NCI-H1417 (cell line): ENCODE data around the gene MAP3K10.
"Not testable (repeated sequence)": the region's sequence is repeated elsewhere in the genome, so short reads cannot be mapped to it uniquely, and the experiment has no call there.

Experiments
- DNase-seq, 3 experiments: peaks; one replicate each; lab custom pipeline; 2025; lab: John Stamatoyannopoulos, UW

MAP3K10 gene

DNA sequence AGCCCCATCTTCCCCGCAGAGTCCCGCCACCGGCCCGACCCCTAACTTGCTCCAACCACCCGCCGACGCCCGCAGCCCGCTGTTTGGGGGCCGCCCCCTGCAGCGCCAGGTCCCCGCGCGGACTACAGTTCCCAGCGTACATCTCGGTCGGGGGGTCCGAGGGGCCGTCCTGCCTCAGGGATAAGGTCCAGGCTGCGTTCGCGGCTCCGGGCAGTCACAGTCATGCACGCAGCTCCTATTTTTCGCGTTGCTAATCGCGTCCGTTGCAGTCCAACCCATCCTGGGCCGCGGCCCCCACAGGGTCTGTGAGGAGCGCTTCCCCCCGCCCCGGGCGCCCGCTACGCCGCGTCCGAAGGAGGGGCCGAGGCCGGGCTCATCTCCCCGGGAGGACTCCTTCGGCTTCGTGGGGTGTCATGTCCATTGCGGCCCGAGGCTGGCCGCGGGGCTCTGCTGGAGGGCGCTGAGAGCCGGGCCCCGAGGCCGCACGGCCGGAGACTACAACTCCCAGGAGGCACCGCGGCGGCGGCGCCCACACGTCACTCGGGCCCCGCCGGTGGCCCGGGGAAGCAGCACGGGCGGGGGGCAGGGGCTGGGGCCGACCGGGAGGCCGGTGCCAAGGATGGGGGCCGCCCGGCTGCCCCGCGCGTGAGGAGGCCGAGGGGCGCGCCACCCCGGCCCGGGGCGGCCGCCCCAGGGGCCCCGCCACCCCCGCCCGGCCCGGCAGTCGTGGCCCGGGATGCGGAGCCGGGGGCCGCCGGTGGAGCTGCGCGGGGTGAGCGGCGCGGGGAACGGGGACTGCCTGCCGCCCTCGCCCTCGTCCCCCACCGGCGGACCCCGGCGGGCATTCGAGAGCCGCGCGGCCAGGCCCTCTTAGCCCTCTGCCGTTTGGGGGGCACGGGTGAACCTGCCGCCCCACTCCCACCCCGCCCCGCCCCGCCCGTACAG is at the start of gene MAP3K10:
TSS of gene MAP3K10 (plus strand) at position 536 of the 945 bp plus-strand sequence. CDS start 606 bp downstream, outside the sequence.
- peak; percentile 64 to 69 (median 69) for DNase-seq

DNA sequence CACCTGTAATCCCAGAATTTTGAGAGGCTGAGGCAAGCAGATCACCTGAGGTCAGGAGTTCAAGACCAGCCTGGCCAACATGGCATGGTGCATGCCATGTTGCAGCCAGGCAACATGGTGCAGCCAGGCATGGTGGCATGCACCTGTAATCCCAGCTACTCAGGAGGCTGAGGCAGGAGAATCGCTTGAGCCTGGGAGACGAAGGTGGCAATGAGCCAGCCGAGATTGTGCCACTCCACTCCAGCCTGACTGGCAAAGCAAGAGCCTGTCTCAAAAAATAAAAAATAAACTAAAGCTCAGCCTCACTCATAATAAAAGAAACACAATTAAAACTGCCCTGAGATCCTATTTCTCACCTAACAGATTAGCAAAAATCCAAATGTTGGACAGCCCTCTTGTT is 49.7 kb upstream of the MAP3K10 start:
- DNase-seq = no peak

DNA sequence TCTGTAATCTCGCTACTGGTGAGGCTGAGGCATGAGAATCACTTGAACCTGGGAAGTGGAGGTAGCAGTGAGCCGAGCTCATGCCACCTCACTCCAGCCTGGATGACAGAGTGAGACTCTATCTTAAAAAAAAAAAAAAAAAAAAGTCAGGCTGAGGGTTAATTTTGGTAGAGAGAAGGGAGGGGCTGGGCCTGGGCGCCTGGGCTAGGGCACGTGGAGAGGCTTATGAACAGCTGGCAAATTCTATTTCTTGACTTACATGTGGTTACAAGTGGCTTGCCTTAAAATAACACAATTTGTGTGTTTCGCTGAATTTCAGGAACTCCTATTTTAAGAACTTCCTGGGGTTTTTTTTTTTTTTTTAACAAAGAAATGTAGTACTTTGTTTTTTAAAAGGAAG is 47.6 kb upstream of the MAP3K10 start:
- DNase-seq = no peak

DNA sequence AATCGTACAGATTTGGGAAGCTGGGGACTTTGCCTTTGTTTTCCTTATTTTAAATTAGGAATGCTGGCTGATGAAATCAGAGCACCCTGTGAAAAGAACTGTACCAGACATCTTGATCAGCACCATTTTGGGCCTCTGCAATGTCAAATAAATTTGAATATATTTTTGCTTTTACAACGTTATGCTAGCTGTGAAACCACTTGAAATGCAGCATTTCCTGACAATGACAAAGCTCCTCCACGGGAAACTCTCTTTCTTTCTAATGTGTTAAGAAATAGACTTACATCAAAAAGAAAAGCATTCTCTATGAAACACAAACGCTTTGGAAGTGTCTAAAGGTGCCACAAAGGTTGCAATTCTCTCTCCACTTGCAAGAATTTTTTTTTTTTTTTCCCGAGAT is 47.1 kb upstream of the MAP3K10 start:
- DNase-seq = no peak

DNA sequence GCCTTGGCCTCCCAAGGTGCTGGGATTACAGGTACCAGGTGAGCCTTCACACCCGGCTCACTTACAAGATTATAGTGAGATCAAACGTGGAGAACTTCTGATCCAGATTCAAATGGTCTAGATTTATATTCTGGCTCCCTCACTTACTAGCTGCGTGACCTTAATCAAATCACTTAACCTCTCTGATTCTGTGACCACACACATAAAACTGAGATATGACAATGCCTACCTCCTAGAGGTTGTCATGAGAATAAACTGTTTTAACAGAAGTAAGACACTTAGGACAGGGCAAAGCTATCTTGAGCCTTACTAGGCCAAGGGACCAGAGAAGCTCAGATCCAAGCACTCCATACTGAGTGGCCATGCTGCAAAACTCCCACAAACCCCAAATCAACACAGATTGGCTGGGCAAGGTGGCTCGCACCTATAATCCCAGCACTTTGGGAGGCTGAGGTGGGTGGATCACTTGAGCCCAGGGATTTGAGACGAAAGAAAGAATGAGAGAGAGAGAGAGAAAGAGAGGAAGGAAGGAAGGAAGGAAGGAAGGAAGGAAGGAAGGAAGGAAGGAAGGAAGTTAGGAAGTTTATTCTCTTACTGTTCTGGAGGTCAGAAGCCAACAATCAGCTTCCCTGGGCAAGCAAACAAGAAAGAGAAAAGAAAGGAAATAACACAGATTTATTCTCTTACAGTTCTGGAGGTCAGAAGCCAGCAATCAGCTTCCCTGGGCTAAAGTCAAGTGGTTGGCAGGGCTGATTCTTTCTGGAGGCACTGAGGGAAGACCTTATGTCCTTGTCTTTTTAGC is 46.1 kb upstream of the MAP3K10 start:
- no peak for DNase-seq

DNA sequence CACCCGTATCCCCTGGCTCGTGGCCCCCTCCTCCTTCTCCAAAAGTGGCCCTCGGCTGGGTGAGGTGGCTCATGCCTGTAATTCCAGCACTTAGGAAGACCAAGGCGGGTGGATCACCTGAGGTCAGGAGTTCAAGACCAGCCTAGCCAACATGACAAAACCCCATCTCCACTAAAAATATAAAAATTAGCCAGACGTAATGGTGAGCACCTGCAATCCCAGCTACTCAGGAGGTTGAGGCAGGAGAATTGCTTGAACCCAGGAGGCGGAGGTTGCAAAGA is 45.5 kb upstream of the MAP3K10 start:
- not testable (repeated sequence) for DNase-seq

DNA sequence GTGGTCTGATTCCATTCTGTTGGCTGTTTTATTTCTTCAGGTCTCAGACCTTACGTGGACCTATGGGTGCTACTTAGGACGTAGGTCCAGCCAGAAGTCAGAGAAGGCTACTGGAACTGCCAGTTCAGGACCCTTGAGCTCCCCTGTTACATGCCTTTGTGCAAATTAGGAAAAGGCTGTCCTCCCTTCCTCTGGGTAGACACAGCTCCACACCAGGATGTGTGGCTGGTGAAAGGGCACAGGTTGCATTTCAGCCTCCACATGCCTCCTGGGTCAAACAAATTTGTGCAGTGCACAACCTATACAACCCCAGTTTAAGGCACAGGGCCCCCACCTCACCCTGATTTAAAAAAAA is 43.9 kb upstream of the MAP3K10 start:
- no peak for DNase-seq

DNA sequence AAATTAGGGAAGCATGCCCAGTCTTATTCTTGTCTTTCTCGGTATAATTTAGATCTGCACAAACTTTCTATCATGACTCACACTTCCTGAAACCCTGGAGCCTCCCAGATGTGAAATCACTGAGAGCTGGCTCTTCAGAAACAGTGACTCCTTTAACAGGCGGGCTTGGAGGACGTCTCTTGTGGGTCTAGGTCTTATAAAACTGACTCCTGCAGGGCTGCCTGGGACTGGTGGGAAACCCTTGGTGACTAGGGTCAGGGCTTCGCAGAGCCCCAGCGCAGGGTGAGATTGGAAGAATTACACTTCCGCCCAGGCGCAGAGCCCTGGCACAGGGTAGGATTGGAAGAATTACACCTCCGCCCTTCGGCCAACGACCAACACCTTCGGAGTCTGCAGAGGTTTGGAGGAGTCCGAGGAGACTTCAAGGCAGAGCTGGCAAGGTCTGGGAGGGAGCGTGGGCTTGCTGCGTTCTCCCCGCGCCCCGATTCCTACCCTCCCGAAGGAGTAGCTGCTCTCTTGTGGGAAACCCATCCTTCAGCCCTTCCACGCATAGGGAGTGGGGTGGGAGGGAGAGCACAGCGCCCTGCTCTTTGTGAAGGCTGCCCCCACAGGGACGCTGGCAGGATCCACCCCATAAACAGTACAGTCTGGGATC is 43.4 kb upstream of the MAP3K10 start:
- no peak for DNase-seq

DNA sequence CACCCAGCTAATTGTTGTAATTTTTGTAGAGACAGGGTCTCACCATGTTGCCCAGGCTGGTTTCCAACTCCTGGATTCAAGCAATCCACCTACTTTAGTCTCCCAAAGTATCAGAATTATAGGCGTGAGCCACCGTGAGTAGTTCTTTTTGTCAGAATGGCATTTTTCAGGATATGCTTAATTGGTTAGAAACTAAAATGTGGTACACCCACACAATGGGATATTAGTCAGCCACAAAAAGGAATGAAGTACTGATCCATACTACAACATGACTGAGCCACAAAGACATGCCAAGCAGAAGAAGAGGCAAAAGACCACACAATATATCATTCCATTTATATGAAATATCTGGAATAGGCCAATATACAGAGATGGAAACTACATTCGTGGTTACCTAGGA is 41.7 kb upstream of the MAP3K10 start:
- no peak for DNase-seq

DNA sequence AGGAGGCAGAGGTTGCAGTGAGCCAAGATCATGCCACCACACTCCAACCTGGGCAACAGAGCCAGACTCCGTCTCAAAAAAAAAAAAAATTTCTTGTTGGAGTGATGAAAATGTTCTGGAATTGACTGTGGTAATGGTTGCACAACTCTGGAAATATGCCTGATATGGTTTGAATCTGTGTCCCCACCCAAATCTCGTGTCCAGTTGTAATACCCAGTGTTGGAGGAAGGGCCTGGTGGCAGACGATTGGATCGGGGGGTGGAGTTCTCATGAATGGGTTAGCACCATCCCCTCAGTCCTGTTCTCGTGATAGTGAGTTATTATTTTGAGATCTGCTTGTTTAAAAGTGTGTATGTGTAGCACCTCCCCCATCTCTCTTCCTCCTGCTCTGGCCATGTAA is 41.1 kb upstream of the MAP3K10 start:
- no peak for DNase-seq

DNA sequence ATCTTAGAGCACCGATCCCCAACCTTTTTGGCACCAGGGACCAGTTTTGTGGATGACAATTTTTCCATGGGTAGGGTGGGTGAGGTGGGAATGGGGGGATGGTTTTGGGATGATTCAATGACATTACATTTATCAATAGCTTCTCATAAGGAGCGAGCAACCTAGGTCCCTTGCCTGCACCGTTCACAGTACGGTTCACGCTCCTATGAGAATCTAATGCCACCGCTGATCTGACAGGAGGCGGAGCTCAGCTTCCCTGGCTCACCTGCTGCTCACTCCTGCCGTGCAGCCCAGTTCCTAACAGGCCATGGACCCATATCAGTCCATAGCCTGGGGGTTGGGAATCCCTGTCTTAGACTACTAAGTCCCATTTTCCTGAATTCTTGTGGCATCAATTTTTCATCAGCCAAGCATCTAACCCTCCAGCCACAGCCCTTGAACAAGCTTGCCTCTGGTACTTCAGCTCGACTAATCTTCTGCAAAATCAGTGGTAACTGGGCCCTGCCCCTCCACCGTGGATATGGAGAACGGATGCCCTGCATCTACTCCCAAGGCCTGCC is 37.0 kb upstream of the MAP3K10 start:
- no peak for DNase-seq

DNA sequence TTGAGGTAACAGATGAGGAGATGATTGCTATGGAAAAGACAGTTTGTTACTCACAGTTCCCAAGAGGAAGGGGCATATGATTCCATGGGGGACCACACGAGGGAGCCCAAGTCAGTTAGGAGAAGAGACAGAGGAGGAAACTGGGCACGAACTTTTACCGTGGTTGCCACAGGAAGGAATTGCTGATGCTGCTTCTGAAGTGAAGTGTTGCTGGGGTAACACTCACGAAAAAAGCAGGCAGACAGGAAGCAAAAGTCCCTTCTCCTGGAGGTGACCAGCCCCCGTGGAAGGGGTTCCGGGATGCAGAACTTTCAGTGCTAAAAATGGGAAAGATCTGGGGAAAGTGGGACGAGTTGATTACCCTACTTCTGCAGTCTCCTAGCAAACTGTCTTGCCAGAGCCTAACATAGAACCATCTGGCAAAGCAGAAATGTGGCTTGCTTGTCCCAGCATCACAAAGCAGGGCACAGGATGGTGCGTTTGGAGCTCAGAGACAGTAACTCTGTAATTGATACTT is 35.4 kb upstream of the MAP3K10 start:
- peak in 1 of 3 experiments; percentile 22 for DNase-seq

DNA sequence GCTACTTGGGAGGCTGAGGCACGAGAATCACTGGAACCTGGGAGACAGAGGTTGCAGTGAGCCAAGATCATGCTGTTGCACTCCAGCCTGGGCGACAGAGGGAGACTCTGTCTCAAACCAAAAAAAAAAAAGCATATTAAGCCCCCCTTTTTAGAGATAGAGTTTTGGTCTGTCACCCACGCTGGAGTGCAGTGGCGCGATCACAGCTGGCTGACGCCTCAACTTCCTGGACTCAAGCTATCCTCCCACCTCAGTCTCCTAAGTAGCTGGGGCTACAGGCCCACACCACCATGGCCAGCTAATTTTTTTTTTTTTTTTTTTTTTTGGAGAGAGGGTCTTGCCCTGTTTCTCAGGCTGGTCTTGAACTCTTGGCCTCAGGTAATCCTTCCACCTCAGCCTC is 34.2 kb upstream of the MAP3K10 start:
- DNase-seq = no peak

DNA sequence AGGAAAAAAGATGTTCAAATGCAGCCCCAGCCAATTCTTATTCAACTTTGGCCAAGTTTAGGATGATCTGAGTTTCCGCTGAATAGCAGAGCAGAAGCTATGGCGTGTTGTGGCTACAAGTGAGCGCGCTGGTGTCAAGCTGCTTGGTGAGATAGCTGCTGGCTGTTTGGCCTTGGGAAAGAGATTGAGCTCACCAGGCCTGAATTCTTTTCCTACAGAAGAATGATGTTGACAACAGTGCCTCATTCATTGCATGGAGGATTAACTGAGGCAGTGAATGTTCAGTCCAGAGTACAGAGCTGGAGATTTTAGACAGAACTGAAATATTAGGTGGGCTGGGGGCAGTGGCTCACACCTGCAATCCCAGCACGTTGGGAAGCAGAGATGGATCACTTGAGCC is 31.5 kb upstream of the MAP3K10 start:
- no peak for DNase-seq

DNA sequence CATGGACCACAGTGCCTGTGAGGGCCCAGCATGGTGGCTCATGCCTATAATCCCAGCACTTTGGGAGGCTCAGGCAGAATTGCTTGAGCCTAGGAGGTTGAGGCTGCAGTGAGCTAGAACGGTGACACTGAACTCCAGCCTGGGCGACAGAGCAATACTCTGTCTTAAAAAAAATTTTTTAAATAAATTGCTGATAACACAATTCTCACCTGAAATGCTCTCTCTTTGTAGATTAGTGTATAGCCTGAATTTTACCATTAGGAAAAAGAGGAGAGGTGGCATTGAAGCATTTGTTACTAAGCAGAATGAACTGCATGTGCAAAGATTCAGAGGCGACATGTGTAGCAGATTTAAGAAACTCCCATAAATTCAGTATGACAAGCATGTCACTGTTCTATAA is 29.1 kb upstream of the MAP3K10 start:
- DNase-seq = no peak

DNA sequence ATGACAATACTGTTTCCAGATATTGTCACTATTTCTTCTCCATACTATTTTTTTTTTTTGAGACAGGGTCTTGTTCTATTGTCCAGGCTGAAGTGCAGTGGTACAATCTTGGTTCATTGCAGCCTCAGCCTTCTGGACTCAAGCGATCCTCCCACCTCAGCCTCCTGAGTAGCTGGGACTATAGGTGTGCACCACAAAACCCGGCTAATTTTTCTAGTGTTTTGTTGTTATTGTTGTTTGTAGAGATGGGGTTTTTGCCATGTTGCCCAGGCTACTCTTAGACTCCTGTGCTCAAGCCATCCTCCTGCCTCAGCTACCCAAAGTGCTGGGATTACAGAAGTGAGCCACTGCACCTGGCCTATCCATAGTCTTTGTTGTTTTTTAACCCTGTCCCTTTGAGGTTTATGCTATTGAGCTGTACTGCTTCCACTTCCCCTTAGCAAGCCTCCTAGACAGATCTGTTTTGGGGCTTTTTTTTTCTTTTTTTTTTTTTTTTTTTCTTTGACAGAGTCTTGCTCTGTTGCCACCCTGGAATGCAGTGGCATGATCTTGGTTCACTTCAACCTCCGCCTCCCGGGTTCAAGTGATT is 27.6 kb upstream of the MAP3K10 start:
- no peak for DNase-seq

DNA sequence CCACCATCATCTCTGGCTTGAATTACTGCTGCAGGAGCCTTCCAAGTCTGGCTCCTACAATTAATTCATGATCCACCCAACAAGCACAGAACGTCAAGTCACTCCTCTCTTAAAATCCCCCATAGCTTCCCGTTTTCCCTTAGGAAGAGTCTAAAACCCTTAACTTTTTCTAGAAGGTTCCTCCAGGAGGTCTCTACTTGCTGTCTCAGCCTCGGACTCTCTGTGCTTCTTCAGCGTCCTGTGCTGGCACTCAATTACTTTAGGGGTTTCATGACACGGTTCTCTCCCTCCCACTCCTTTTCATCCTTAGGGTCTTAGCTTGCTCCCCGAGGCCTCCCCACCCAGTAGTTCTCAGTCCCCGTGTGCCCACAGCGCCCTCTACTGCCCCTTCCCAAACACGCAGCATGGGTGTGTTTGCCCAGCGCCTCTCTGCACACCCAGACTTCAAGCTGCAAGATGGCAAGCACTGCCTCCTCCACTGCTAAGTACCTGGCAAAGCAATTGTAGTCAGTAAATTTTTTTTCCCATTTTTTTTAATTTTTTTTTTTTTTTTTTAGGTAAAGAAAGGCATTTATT is 25.8 kb upstream of the MAP3K10 start:
- peak in 2 of 3 experiments; percentile 10 to 13 for DNase-seq

DNA sequence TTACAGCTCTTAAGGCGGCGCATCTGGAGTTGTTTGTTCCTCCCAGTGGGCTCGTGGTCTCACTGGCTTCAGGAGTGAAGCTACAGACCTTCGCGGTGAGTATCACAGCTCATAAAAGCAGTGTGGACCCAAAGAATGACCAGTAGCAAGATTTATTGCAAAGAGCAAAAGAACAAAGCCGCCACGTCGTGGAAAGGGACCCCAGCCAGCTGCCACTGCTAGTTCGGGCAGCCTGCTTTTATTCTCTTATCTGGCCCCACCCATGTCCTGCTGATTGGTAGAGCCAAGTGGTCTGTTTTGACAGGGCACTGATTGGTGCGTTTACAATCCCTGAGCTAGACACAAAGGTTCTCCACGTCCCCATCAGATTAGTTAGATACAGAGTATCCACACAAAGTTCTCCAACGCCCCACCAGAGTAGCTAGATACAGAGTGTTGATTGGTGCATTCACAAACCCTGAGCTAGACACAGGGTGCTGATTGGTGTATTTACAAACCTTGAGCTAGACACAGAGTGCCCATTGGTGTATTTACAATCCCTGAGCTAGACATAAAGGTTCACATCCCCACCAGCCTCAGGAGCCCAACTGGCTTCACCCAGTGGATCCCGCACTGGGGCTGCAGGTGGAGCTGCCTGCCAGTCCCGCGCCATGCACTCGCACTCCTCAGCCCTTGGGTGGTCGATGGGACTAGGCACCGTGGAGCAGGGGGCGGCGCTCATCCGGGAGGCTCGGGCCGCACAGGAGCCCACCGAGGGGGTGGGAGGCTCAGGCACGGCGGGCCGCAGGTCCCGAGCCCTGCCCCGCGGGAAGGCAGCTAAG is 21.5 kb upstream of the MAP3K10 start:
- not testable (repeated sequence) for DNase-seq

DNA sequence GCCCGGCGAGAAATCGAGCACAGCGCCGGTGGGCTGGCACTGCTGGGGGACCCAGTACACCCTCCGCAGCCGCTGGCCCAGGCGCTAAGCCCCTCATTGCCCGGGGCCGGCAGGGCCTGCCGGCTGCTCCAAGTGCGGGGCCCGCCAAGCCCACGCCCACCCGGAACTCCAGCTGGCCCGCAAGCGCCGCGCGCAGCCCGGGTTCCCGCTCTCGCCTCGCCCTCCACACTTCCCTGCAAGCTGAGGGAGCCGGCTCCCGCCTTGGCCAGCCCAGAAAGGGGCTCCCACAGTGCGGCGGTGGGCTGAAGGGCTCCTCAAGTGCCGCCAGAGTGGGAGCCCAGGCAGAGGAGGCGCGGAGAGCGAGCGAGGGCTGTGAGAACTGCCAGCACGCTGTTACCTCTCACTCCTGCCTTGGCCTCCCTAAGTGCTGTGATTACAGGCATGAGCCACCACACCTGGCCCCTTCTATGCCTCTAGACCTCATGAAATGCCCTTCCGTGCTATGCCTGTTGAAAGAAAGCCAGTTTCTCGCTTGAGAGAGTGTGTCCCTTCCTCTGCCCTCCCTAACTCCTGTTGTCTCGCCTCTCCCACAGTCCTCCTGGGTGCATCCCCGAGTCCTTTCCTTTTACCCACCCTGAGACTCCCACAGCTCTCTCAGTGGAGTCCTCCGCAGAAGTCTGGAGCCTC is 20.8 kb upstream of the MAP3K10 start:
- not testable (repeated sequence) for DNase-seq

DNA sequence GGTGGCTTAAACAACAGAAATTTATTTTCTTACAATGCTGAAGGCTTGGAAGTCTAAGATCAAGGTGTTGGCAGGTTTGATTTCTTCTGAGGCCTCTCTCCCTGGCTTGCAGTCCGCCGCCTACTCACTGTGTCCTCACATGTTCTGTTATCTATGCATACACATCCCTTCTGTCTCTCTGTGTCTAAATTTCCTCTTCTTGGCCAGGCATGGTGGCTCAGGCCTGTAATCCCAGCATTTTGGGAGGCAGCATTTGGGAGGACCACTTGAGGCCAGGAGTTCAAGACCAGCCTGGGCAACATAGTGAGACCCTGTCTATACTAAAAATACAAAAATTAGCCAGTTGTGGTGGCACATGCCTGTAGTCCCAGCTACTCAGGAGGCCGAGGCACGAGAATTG is 19.9 kb upstream of the MAP3K10 start:
- not testable (repeated sequence) for DNase-seq
